K562 (cell line): ENCODE data around the gene MTF1. TPM values are rescaled to one million over a fixed set of nuclear protein-coding genes. Genes with fewer than 3 reads are reported as not detected.

ENCODE experiments used
- ATAC-seq: fragments of 200-7000 bp; cut with Tn5 transposase; 3 replicates; pipeline ENCODE4 v1.9.1; 2020; ENCODE audit warnings: moderate library complexity
- BruUV-seq: library from RNA; stranded (reverse); fragments of 400-500 nt; replicated peaks from 2 replicates; lab custom pipeline; 2021; lab: Mats Ljungman, UMichigan
- CTCF ChIA-PET: fragments of 300-600 bp; formaldehyde crosslinking; extraction: SDS; loops from one replicate; lab custom pipeline; 2021; ENCODE audit warnings: low intra/inter-chr PET ratio; lab: Yijun Ruan, JAX
- POLR2A ChIA-PET: fragments of 300-600, 350-650 bp; sonication (Branson Sonifier 250); formaldehyde crosslinking; extraction: SDS; loops from one replicate; lab custom pipeline; 2021; ENCODE audit warnings: antibody characterized with exemption, inconsistent platforms; lab: Yijun Ruan, JAX
- DNase-seq, 4 experiments: peaks; one replicate each; pipeline versions ENCODE4 v3.0.0 to v3.0.0-alpha.2; 2011 to 2018; ENCODE audit warnings: low spot score in 3 of 4, mixed read lengths in 3 of 4; ENCODE audit errors: extremely low read depth in 1 of 4
- FAIRE-seq: peaks from 2 replicates; lab custom pipeline; 2011; peaks lifted over from hg19 to GRCh38; lab: Jason Lieb, UNC
- H2AFZ ChIP-seq: 2 replicates; pipeline ENCODE4 v1.6.0; 2011; ENCODE audit warnings: low read depth, low read length, control low read depth, inconsistent platforms
- H3K27ac ChIP-seq: fragments of 200-600 bp; 3 replicates; pipeline ENCODE4 v1.8.0; 2011; ENCODE audit warnings: low read depth, mild to moderate bottlenecking, control low read depth, inconsistent platforms, low read length, moderate library complexity, mixed read lengths; ENCODE audit errors: extremely low read depth
- H3K27me3 ChIP-seq, 2 experiments: fragments of 300-600 bp in 1 of 2; 2 replicates in 1 of 2; 3 replicates in 1 of 2; pipeline versions ENCODE4 v1.6.0 to v1.8.0; 2011; ENCODE audit warnings: inconsistent platforms in 2 of 2, low read length in 2 of 2, mild to moderate bottlenecking in 1 of 2, mixed read lengths in 1 of 2, moderate library complexity in 1 of 2; ENCODE audit not compliant: control insufficient read depth in 2 of 2, insufficient read depth in 2 of 2
- H3K36me3 ChIP-seq: fragments of 300-600 bp; 3 replicates; pipeline ENCODE4 v1.8.0; 2011; ENCODE audit warnings: mild to moderate bottlenecking, low read length, inconsistent platforms; ENCODE audit not compliant: control insufficient read depth, insufficient read depth
- H3K4me1 ChIP-seq, 2 experiments: fragments of 200-600 bp in 1 of 2; replicated peaks in 1 of 2; 2 replicates in 1 of 2; 3 replicates in 1 of 2; pipeline versions ENCODE4 v1.5.1 to v1.8.0; 2011; ENCODE audit warnings: inconsistent platforms in 2 of 2, low read length in 2 of 2, mild to moderate bottlenecking in 1 of 2, mixed read lengths in 1 of 2, moderate library complexity in 1 of 2; ENCODE audit not compliant: control insufficient read depth in 2 of 2, insufficient read depth in 2 of 2
- H3K4me2 ChIP-seq: 2 replicates; pipeline ENCODE4 v1.6.1; 2011; ENCODE audit warnings: low read length, control low read depth, inconsistent platforms, mixed read lengths; ENCODE audit not compliant: insufficient read depth
- H3K4me3 ChIP-seq: fragments of 200-600 bp; sonication (generic), shearing (Covaris generic); 2 replicates; pipeline ENCODE4 v1.5.1; 2016; ENCODE audit warnings: control low read depth, inconsistent platforms
- H3K79me2 ChIP-seq: fragments of 200-600 bp; 3 replicates; pipeline ENCODE4 v1.8.0; 2011; ENCODE audit warnings: low read length, inconsistent platforms; ENCODE audit not compliant: control insufficient read depth, insufficient read depth
- H3K9ac ChIP-seq, 2 experiments: 2 replicates each; pipeline versions ENCODE4 v1.6.0 to v1.6.1; 2011; ENCODE audit warnings: low read depth in 2 of 2, low read length in 2 of 2, control low read depth in 1 of 2, inconsistent platforms in 1 of 2, mild to moderate bottlenecking in 1 of 2, mixed read lengths in 1 of 2; ENCODE audit not compliant: insufficient read depth in 1 of 2
- H3K9me1 ChIP-seq: one replicate; pipeline ENCODE4 v1.6.0; 2011; ENCODE audit warnings: inconsistent platforms, mild to moderate bottlenecking, low read length, moderate library complexity; ENCODE audit not compliant: control insufficient read depth, insufficient read depth
- H3K9me3 ChIP-seq: replicated peaks from 2 replicates; pipeline ENCODE4 v1.5.1; 2011; ENCODE audit warnings: low read depth, low read length, inconsistent platforms; ENCODE audit not compliant: control insufficient read depth, insufficient read depth
- H4K20me1 ChIP-seq: replicated peaks from 2 replicates; pipeline ENCODE4 v1.6.1; 2011; ENCODE audit warnings: low read length, inconsistent platforms, mixed read lengths; ENCODE audit not compliant: control insufficient read depth, insufficient read depth
- CBFA2T3 ChIP-seq: fragments of 450-650 bp; IDR thresholded peaks from 2 replicates; pipeline ENCODE4 v1.6.1; 2017
- COPS2 ChIP-seq: fragments of 450-650 bp; conservative IDR thresholded peaks from 2 replicates; pipeline ENCODE4 v1.6.1; 2016; ENCODE audit warnings: mild to moderate bottlenecking, moderate library complexity
- CREM ChIP-seq: IDR thresholded peaks from 2 replicates; pipeline ENCODE4 v1.6.1; 2014; ENCODE audit warnings: antibody characterized with exemption, low read depth
- FUS ChIP-seq: fragments of 200-400 bp; formaldehyde crosslinking; optimal IDR thresholded peaks from 2 replicates; pipeline ENCODE3; 2017; ENCODE audit warnings: low read depth, low read length
- GTF2A2 ChIP-seq: IDR thresholded peaks from 2 replicates; pipeline ENCODE4 v1.6.1; 2016; ENCODE audit warnings: mild to moderate bottlenecking, missing genetic modification characterization, missing compliant biosample characterization
- MCM7 ChIP-seq, 2 experiments: fragments of 450-650 bp; IDR thresholded peaks; 2 replicates each; pipeline ENCODE4 v1.6.1; 2016 to 2018
- NR4A1 ChIP-seq, 2 experiments: fragments of 250-450 bp in 1 of 2; fragments of 450-650 bp in 1 of 2; sonication (Bioruptor Pico) in 1 of 2; IDR thresholded peaks; 2 replicates each; pipeline versions ENCODE4 v1.4.0 to v1.6.1; 2016 to 2020; ENCODE audit warnings: mild to moderate bottlenecking in 2 of 2, missing compliant biosample characterization in 1 of 2, missing genetic modification characterization in 1 of 2, moderate library complexity in 1 of 2
- PYGO2 ChIP-seq: fragments of 450-650 bp; IDR thresholded peaks from 2 replicates; pipeline ENCODE4 v1.6.1; 2016; ENCODE audit warnings: mild to moderate bottlenecking, missing genetic modification characterization, moderate library complexity, missing compliant biosample characterization
- RAD51 ChIP-seq: fragments of 450-650 bp; IDR thresholded peaks from 2 replicates; pipeline ENCODE4 v1.7.1; 2016; ENCODE audit warnings: low read depth, mild to moderate bottlenecking, borderline replicate concordance
- ZNF707 ChIP-seq: fragments of 250-450 bp; sonication (Bioruptor Pico); conservative IDR thresholded peaks from 2 replicates; pipeline ENCODE4 v1.8.0; 2022; ENCODE audit warnings: inconsistent platforms, mild to moderate bottlenecking, moderate library complexity
- WGBS: fragments of 100-300 bp; shearing (Covaris generic); methylation state at CpG from one replicate; pipeline ENCODE4 v1.1.6; 2016; ENCODE audit warnings: low coverage, mixed read lengths; ENCODE audit not compliant: insufficient coverage; ENCODE audit errors: missing lambda C conversion rate; 5-methylcytosine and 5-hydroxymethylcytosine counted together
- in situ Hi-C: fragments of 300-500 bp; cut with MboI; formaldehyde crosslinking; loops from 4 replicates; pipeline ENCODE4 v1.15.0; 2018; ENCODE audit warnings: inconsistent platforms, mixed read lengths
- intact Hi-C: fragments of 100-400 bp; cut with micrococcal nuclease; formaldehyde crosslinking; loops from 2 replicates; pipeline ENCODE4 v1.14.2; 2022
- polyA plus RNA-seq, 8 experiments: library from polyadenylated mRNA; depleted of rRNA in 4 of 8; stranded (reverse) in 5 of 8; unstranded in 3 of 8; fragments of >200 nt; fragmentation: Nextera tagmentation in 2 of 8; fragmentation: Illumina TruSeq in 1 of 8; extraction: Ambion mirVana in 2 of 8; extraction: Trizol in 1 of 8; gene quantifications; 2 replicates each; pipeline versions ENCODE4 v1.2.1 to v1.2.3, GENCODE V29; 2011 to 2014; ENCODE audit warnings: inconsistent platforms in 1 of 8, missing spikeins in 1 of 8
- total RNA-seq, 7 experiments: library from RNA; depleted of rRNA in 6 of 7; stranded (reverse); fragments of >200 nt in 6 of 7; fragmentation: Illumina TruSeq in 2 of 7; extraction: Trizol in 2 of 7; gene quantifications; 2 replicates each; pipeline versions ENCODE4 v1.2.1 to v1.2.3, GENCODE V29; 2011 to 2021; ENCODE audit warnings: low replicate concordance in 1 of 7
- TF ChIP-seq, protein P1 (sequence below): fragments of 250-450 bp; sonication (Bioruptor Pico); IDR thresholded peaks from 2 replicates; pipeline ENCODE4 v1.5.1; 2021; ENCODE audit warnings: mild to moderate bottlenecking

Gene MTF1
- total and polyA plus RNA-seq, 9 of the 15 experiments (the other 6 are each of a cell fraction or from before 2014, with no cell fraction given): 1.1 to 12.2 (median 4.3) TPM

GRCh38 chr1:37861151-37861550, 1.8 kb upstream of the MTF1 start:
- in situ Hi-C loops: no loop called here
- H3K79me2 ChIP-seq: peaks cover 27% of the 10 kb centered on the region
- no peaks in the 10 kb centered on the region for H3K9me3 ChIP-seq
- no peak overlapping the region for H2AFZ ChIP-seq
- no TSS peak for BruUV-seq
- DNase-seq (no peak), FAIRE-seq (no peak), ATAC-seq (no peak)
- ChIA-PET CTCF (no interaction called here), POLR2A (interaction anchor here (0.7 kb wide), 1 partner anchor 150 kb away, joined by 3 read pairs; no protein-coding TSS in a partner anchor)
- no peak overlapping the region for H3K4me3 ChIP-seq
- no peaks in the 10 kb centered on the region; a peak in 1 of 5 replicates for H3K27me3 ChIP-seq
- H3K4me2 ChIP-seq: no peak overlapping the region
- no peak overlapping the region for H3K27ac ChIP-seq
- 0 out of 2 replicates have a peak, but pooled peaks cover 5% of the 10 kb centered on the region for H4K20me1 ChIP-seq
- H3K9ac ChIP-seq: no peak overlapping the region
- peaks cover 20 to 25% of the 10 kb centered on the region in 2 experiments; a peak in 4 of 5 replicates for H3K4me1 ChIP-seq
- H3K9me1 ChIP-seq: no peaks in the 10 kb centered on the region
- intact Hi-C loops: no loop called here
- peaks cover 45% of the 10 kb centered on the region for H3K36me3 ChIP-seq
- TF ChIP-seq RAD51: no peak
- TF ChIP-seq GTF2A2 (tag): no peak
- no peak for TF ChIP-seq PYGO2
- TF ChIP-seq CREM: no peak
- TF ChIP-seq COPS2: no peak
- no peak for TF ChIP-seq FUS
- no peak for TF ChIP-seq MCM7 (IDR thresholded peaks at IDR 0.05)
- TF ChIP-seq, protein P1, sequence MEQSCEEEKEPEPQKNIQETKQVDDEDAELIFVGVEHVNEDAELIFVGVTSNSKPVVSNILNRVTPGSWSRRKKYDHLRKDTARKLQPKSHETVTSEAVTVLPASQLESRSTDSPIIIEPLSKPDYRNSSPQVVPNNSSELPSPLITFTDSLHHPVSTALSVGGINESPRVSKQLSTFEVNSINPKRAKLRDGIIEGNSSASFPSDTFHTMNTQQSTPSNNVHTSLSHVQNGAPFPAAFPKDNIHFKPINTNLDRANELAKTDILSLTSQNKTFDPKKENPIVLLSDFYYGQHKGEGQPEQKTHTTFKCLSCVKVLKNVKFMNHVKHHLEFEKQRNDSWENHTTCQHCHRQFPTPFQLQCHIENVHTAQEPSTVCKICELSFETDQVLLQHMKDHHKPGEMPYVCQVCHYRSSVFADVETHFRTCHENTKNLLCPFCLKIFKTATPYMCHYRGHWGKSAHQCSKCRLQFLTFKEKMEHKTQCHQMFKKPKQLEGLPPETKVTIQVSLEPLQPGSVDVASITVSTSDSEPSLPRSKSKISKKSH (CRISPR knock-in tag): no peak
- no peak for TF ChIP-seq ZNF707
- TF ChIP-seq NR4A1 (CRISPR knock-in tag; IDR thresholded peaks at IDR 0.05): no peak
- no peak for TF ChIP-seq NR4A1 (tag; IDR thresholded peaks at IDR 0.05)
- no peak for TF ChIP-seq CBFA2T3
- 77% methylated on average over 4 of the region's 4 CpGs for WGBS
